Retinal pigment epithelial cell (primary cell): ENCODE measurements around the gene TNS3.

Experiments
- DNase-seq: peaks from one replicate; pipeline ENCODE4 v3.0.0-alpha.2; 2010; ENCODE audit warnings: low read depth
- H3K4me3 ChIP-seq: 2 replicates; pipeline ENCODE4 v1.5.1; 2011; ENCODE audit warnings: mild to moderate bottlenecking, low read length, control low read depth, moderate library complexity
- CTCF ChIP-seq: conservative IDR thresholded peaks from 2 replicates; pipeline ENCODE4 v1.5.1; 2011; ENCODE audit warnings: low read depth, low read length, control low read depth, inconsistent platforms

TNS3 gene

DNA sequence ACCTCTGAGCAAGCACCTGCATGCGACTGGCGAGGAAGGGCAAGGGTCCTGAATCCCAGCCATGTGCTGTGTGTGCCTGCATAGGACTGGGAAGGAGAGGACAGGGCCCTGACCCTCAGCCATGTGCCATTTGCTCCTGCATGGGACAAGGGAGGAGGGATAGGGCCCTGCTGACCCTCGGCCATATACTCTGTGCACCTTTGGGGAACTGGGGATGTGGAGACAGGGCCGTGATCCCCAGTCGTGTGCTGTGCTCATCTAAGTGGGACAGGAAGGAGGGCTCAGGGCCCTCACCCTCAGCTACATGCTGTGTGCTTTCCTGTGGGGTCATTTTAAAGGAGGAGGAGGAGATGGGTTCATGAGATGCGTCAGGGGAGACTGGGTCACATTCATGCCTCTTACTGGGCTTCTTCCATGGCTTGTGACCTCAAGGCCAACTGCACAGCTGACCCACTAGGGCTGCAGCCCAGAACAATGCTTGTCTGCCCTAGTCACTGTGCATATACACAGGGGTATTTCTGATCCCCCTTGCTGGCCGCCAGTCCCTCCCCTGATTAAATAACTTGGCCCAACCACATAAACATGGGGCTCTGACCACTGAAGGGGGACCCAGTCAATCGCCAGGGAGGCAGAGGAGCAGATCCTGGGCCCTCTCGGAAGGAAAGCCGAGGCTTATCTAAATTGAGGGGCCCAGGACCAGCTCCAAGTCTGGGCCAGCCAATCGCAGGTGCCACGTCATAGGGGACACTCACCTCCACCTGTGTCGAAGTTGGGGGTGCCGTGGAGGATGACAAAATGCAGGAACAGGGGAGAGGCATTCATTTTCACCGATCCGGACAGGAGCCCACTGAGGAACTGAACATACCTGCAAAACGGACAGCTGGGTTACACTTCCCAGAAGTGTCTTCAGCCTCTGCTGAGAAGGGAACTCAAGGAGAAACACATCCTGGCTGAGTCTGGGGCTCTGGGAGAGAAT, 167.3 kb downstream of the TNS3 start:
- no peak overlapping the region for H3K4me3 ChIP-seq
- no peak for TF ChIP-seq CTCF
- DNase-seq, result no peak

GRCh38 chr7:47413526-47414341, 168.2 kb downstream of the TNS3 start:
- no peak overlapping the region for H3K4me3 ChIP-seq
- no peak for DNase-seq
- no peak for TF ChIP-seq CTCF

- no peak for TF ChIP-seq CTCF
- no peak for DNase-seq
- H3K4me3 ChIP-seq, result no peak overlapping the region
These were observed 170.0 kb downstream of the TNS3 start for GRCh38 chr7:47411901-47412300.

DNA sequence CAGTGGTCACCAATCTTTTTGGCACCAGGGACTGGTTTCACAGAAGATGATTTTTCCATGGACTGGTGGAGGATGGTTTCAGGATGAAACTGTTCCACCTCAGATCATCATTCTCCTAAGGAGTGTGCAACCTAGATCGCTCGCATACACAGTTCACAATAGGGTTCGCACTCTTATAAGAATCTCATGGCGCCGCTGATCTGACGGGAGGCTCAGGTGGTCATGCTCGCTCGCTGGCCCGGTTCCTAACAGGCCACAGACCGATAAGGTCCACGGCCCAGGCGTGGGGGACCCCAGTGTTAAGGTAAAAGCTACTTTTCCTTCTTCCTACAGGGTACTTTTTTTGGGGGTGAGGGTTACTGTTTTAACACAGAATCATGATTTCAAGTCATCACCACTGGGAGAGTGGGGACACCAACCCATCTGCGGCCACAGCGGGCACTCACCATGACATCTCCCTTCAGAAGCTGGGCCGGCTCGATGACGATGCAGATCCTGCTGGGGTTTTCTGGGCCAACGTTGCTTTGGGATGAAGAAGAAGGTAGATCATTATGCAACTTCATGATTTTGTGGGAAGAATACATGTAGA, 170.5 kb downstream of the TNS3 start:
- H3K4me3 ChIP-seq, result no peak overlapping the region
- no peak for DNase-seq
- no peak for TF ChIP-seq CTCF

- H3K4me3 ChIP-seq, result no peak overlapping the region
- no peak for DNase-seq
- no peak for TF ChIP-seq CTCF
These were observed 173.2 kb downstream of the TNS3 start for GRCh38 chr7:47408675-47409074.

- TF ChIP-seq CTCF, result no peak
- no peak for DNase-seq
- no peak overlapping the region for H3K4me3 ChIP-seq
These were observed 173.9 kb downstream of the TNS3 start for GRCh38 chr7:47407821-47408674.
